HFF-Myc (cell line): Measurements from ENCODE around the gene CPA1.

ENCODE experiments used
- DNase-seq: peaks from one replicate; pipeline ENCODE4 v3.0.0-alpha.2; 2011; ENCODE audit warnings: low read depth; ENCODE audit errors: extremely low read depth
- H3K4me3 ChIP-seq: replicated peaks from 2 replicates; pipeline ENCODE4 v1.5.1; 2011; ENCODE audit warnings: low read depth, mild to moderate bottlenecking, control low read depth, low read length
- TF ChIP-seq, protein P1 (sequence below): IDR thresholded peaks from 2 replicates; pipeline ENCODE4 v1.5.1; 2012; ENCODE audit warnings: mild to moderate bottlenecking, low read depth, low read length, control low read depth; ENCODE audit errors: missing control alignments

CPA1 gene

GRCh38 chr7:130379921-130380860 lies at the start of gene CPA1:
Gene CPA1 (plus strand): TSS chr7:130380494. CDS start chr7:130380521, 27 bp downstream.
- TF ChIP-seq, protein P1, sequence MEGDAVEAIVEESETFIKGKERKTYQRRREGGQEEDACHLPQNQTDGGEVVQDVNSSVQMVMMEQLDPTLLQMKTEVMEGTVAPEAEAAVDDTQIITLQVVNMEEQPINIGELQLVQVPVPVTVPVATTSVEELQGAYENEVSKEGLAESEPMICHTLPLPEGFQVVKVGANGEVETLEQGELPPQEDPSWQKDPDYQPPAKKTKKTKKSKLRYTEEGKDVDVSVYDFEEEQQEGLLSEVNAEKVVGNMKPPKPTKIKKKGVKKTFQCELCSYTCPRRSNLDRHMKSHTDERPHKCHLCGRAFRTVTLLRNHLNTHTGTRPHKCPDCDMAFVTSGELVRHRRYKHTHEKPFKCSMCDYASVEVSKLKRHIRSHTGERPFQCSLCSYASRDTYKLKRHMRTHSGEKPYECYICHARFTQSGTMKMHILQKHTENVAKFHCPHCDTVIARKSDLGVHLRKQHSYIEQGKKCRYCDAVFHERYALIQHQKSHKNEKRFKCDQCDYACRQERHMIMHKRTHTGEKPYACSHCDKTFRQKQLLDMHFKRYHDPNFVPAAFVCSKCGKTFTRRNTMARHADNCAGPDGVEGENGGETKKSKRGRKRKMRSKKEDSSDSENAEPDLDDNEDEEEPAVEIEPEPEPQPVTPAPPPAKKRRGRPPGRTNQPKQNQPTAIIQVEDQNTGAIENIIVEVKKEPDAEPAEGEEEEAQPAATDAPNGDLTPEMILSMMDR: no peak
- no peak within 1 kb of the TSS for H3K4me3 ChIP-seq
- no peak for DNase-seq

DNA sequence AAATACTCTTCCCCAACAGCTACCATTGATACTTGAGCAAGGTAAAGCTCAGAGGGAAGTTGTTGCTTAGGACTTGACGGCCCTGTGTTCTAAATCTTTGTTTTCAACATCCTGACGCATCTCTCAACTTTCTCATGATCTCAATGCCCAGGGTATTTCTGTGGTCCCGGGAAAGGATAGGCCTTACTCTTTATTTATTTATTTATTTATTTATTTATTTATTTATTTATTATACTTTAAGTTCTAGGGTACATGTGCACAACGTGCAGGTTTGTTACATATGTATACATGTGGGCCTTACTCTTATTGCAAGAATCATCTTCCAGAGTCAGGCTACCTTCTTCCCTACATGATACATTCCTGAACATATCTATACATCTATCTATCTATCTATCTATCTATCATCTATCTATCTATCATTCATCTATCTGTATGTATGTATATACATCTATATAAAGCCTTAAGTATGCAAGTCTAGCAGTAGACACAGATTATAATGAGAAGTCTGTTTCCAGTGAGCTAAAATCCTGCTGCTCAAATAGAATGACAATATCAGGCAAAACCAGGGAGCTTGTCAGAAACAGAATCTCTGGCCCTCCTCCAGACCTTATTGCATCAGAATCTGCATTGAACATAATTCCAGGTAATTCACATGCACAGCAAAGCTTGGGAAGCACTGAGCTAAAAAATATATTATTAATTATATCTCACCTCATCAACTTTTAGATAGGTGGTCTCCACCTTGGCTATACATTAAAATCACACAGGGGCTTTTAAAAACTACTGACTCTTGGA lies 47.8 kb upstream of the CPA1 start:
- DNase-seq: no peak
- TF ChIP-seq, protein P1: no peak
- no peak overlapping the region for H3K4me3 ChIP-seq

DNA sequence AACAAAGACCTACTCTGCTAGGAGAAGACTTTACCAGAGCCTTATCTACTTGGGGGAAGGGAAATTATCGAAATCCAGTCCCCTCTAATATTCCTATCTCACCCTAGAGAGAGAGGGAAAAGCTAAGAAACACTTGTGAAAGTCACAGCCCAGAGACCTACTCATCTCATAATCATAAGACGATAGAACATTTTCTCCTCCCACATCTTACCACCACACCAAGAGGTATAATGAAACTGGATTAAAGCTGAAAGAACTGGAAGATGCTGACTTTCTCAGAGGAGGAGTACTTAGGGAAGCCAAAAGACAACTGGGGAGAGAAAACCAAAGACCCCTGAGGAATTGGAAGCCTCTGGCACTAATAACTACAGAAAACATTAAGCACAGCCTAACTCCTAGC lies 46.5 kb upstream of the CPA1 start:
- TF ChIP-seq, protein P1: no peak
- DNase-seq: no peak
- no peak overlapping the region for H3K4me3 ChIP-seq

DNA sequence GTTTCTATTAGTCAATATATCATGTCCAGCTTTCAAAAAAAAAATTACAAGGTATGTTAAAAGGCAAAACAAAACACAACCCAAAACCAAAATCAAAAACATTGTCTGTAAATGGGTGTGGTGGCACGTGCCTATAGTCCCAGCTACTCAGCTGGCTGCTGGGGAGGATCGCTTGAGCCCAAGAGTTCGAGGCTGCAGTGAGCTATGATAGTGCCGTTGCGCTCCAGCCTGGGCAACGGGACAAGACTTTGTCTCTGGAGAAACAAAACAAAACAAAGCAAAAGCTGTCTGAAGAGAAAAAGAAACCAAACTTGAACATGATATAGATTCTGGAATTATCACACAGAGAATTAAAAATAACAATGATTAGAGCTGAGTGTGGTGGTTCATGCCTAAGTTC lies 46.0 kb upstream of the CPA1 start:
- TF ChIP-seq, protein P1: no peak
- no peak overlapping the region for H3K4me3 ChIP-seq
- no peak for DNase-seq

DNA sequence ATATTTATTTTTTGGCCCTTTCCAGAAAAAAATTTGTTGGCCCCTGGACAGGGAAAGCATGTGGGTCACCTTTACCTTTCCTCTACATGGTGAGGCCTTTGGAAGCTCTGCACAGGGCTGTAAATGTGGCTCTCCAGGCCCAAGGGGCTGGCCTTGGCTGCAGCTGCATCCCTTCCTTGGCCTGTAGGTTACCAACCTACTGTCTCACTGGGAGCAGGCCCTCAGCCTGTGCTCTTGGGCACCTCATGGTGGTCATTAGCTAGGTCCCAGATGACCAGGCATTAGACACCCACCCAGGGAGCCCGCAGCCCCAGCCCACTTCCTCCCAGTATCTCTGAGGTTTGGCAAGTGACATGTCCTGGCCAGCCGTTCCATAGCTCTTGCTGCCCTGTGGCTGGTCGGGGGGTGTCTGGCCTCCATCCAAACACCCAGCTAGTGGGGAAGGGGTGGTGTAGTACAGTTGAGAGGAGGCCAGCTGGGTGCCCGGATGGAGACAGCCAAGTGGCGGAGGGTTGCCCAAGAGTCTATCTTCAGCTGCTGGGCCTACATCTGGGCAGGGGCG lies 42.8 kb upstream of the CPA1 start:
- TF ChIP-seq, protein P1: no peak
- no peak overlapping the region for H3K4me3 ChIP-seq
- no peak for DNase-seq

GRCh38 chr7:130338233-130338632 lies 42.1 kb upstream of the CPA1 start:
- DNase-seq: no peak
- H3K4me3 ChIP-seq: no peak overlapping the region
- TF ChIP-seq, protein P1: no peak
